DOHH2 (cell line): Measurements from ENCODE around the gene TTC21A.
A peak's percentile ranks its signal among the peaks of the same experiment; 100 is the strongest.

Experiments
- H3F3A ChIP-seq: fragments of 200-600 bp; sonication (generic), shearing (Covaris generic); 2 replicates; pipeline ENCODE4 v1.6.0; 2016; ENCODE audit warnings: antibody characterized with exemption, mild to moderate bottlenecking; ENCODE audit not compliant: control insufficient read depth, insufficient read depth
- H3K27ac ChIP-seq: fragments of 200-600 bp; sonication (generic); 2 replicates; pipeline ENCODE4 v1.5.1; 2014; ENCODE audit warnings: low read depth, mild to moderate bottlenecking, low read length, moderate library complexity
- H3K27me3 ChIP-seq: fragments of 200-600 bp; sonication (generic); 2 replicates; pipeline ENCODE4 v1.6.1; 2014; ENCODE audit warnings: mild to moderate bottlenecking, low read length, mixed read lengths; ENCODE audit not compliant: control insufficient read depth
- H3K36me3 ChIP-seq: fragments of 200-600 bp; sonication (generic); 2 replicates; pipeline ENCODE4 v1.6.1; 2014; ENCODE audit warnings: mild to moderate bottlenecking, low read length, moderate library complexity, mixed read lengths; ENCODE audit not compliant: control insufficient read depth
- H3K4me1 ChIP-seq: fragments of 200-600 bp; sonication (generic); 2 replicates; pipeline ENCODE4 v1.6.1; 2014; ENCODE audit warnings: mild to moderate bottlenecking, low read length, mixed read lengths; ENCODE audit not compliant: control insufficient read depth
- H3K4me2 ChIP-seq: fragments of 200-600 bp; sonication (generic); 2 replicates; pipeline ENCODE4 v1.6.0; 2014; ENCODE audit warnings: mild to moderate bottlenecking, low read length, moderate library complexity
- H3K4me3 ChIP-seq: fragments of 200-600 bp; sonication (generic); 2 replicates; pipeline ENCODE4 v1.5.1; 2014; ENCODE audit warnings: mild to moderate bottlenecking, low read length, mixed read lengths
- H3K79me2 ChIP-seq: fragments of 200-600 bp; sonication (generic); 2 replicates; pipeline ENCODE4 v1.6.1; 2014; ENCODE audit warnings: mild to moderate bottlenecking, low read length, mixed read lengths; ENCODE audit not compliant: control insufficient read depth
- H3K9me2 ChIP-seq: fragments of 200-600 bp; sonication (generic); replicated peaks from 2 replicates; pipeline ENCODE4 v1.6.1; 2014; ENCODE audit warnings: mild to moderate bottlenecking, low read length, mixed read lengths; ENCODE audit not compliant: control insufficient read depth
- H3K9me3 ChIP-seq: fragments of 200-600 bp; sonication (generic); 2 replicates; pipeline ENCODE4 v1.6.1; 2014; ENCODE audit warnings: antibody characterized with exemption, low read length, mixed read lengths; ENCODE audit not compliant: control insufficient read depth, insufficient read depth
- H4K20me1 ChIP-seq: fragments of 200-600 bp; sonication (generic); 2 replicates; pipeline ENCODE4 v1.6.0; 2014; ENCODE audit warnings: low read depth, mild to moderate bottlenecking, antibody characterized with exemption, low read length, moderate library complexity; ENCODE audit not compliant: control insufficient read depth, insufficient read depth
- CTCF ChIP-seq: fragments of 200-600 bp; sonication (generic); IDR thresholded peaks from one replicate; pipeline ENCODE4 v1.5.1; 2014; ENCODE audit warnings: antibody characterized with exemption, mild to moderate bottlenecking, low read depth, low read length; ENCODE audit not compliant: poor library complexity, severe bottlenecking
- EZH2phosphoT487 ChIP-seq: fragments of 200-600 bp; sonication (generic); IDR thresholded peaks from 2 replicates; pipeline ENCODE4 v1.6.1; 2017; ENCODE audit warnings: borderline replicate concordance, mild to moderate bottlenecking, antibody characterized with exemption, low read length, moderate library complexity, mixed read lengths

TTC21A gene

GRCh38 chr3:39106851-39107387 lies 561 bp upstream of the TTC21A start:
- Histone ChIP-seq H3K4me1 (peaks cover 51% of the 10 kb centered on the region), H3K4me3 (peak overlapping the region; percentile 95), H3K9me3 (no peaks in the 10 kb centered on the region), H3K9me2 (no peaks in the 10 kb centered on the region), H3K4me2 (peak overlapping the region; percentile 73), H3K36me3 (no peaks in the 10 kb centered on the region), H3K27me3 (no peaks in the 10 kb centered on the region), H3K79me2 (peaks cover 33% of the 10 kb centered on the region), H3K27ac (0 out of 2 replicates have a peak overlapping the region, but pooled peaks have one; percentile 58), H3F3A (peaks cover 17% of the 10 kb centered on the region), H4K20me1 (no peaks in the 10 kb centered on the region)
- TF ChIP-seq EZH2phosphoT487 (no peak), CTCF (no peak)

DNA sequence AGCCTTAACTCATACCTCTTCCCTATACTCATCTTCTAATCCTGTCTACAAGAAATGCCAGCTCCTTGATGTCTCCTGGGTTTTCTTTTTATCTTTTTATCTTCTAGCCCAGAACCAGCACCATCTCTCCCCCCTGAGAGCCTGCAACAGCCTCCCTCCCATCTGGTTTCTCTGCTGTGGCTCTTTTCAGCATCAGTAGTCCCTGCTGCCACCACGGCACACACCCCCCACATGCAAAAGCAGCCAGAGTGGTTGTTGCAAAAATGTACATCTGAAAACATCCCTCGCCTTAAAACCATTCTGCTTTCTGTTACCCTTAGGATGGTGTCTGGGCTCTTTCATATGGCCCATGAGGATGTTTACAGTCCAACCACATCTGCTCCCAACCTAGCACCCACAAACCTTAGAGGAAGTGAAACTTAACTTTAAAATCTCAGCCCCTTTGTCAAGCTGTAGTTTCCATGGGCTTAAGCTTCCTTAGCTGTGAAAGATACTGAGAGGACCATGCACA lies 775 bp downstream of the TTC21A start:
- Histone ChIP-seq H3K9me2 (no peaks in the 10 kb centered on the region), H3K27ac (peak overlapping the region; percentile 58), H3K4me3 (peak overlapping the region; percentile 95), H3F3A (peaks cover 17% of the 10 kb centered on the region), H4K20me1 (no peaks in the 10 kb centered on the region), H3K4me1 (peaks cover 48% of the 10 kb centered on the region), H3K36me3 (no peaks in the 10 kb centered on the region), H3K9me3 (no peaks in the 10 kb centered on the region), H3K4me2 (peak overlapping the region; percentile 73), H3K27me3 (no peaks in the 10 kb centered on the region), H3K79me2 (peaks cover 33% of the 10 kb centered on the region)
- TF ChIP-seq EZH2phosphoT487 (no peak), CTCF (no peak)

DNA sequence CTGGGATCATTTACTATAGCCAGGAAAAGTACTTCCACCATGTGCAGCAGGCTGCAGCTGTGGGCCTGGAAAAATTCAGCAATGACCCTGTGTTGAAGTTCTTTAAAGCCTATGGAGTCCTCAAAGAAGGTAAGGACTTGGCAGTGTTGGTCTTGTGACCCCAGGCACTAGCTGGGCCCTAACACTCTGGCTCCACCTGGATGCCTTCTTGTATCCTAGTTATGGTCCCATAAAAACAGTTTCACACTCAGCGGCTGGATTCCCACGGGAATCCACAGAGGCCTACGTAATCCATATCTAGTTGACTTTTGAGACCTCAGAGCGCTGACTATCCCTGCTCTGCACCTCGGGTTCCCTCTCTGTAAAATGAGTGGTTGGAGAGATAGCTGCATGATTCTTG lies 1.6 kb downstream of the TTC21A start:
- H3K36me3 ChIP-seq, result no peaks in the 10 kb centered on the region

More for the DNA sequence above, 1.6 kb downstream of the TTC21A start:
- Histone ChIP-seq H3K4me3 (no peak overlapping the region), H4K20me1 (no peaks in the 10 kb centered on the region), H3K79me2 (peaks cover 33% of the 10 kb centered on the region), H3F3A (peaks cover 17% of the 10 kb centered on the region), H3K27me3 (no peaks in the 10 kb centered on the region), H3K4me2 (peak overlapping the region; percentile 73; the same call in 1 of the 2 replicates), H3K9me2 (no peaks in the 10 kb centered on the region), H3K9me3 (no peaks in the 10 kb centered on the region), H3K4me1 (peaks cover 46% of the 10 kb centered on the region), H3K27ac (peak overlapping the region; percentile 58)
- TF ChIP-seq CTCF (no peak), EZH2phosphoT487 (no peak)
